K562 (cell line): ENCODE measurements around the gene ZNF558. TPM values are rescaled to one million over a fixed set of nuclear protein-coding genes. Genes with fewer than 3 reads are reported as not detected.
A peak's percentile ranks its signal among the peaks of the same experiment; 100 is the strongest.
"Not testable (repeated sequence)": the region's sequence is repeated elsewhere in the genome, so short reads cannot be mapped to it uniquely, and the experiment has no call there.

Source experiments
- ATAC-seq: fragments of 200-7000 bp; cut with Tn5 transposase; 3 replicates; pipeline ENCODE4 v1.9.1; 2020; ENCODE audit warnings: moderate library complexity
- BruUV-seq: library from RNA; stranded (reverse); fragments of 400-500 nt; replicated peaks from 2 replicates; lab custom pipeline; 2021; lab: Mats Ljungman, UMichigan
- CTCF ChIA-PET: fragments of 300-600 bp; formaldehyde crosslinking; extraction: SDS; loops from one replicate; lab custom pipeline; 2021; ENCODE audit warnings: low intra/inter-chr PET ratio; lab: Yijun Ruan, JAX
- POLR2A ChIA-PET: fragments of 300-600, 350-650 bp; sonication (Branson Sonifier 250); formaldehyde crosslinking; extraction: SDS; loops from one replicate; lab custom pipeline; 2021; ENCODE audit warnings: antibody characterized with exemption, inconsistent platforms; lab: Yijun Ruan, JAX
- DNase-seq, 4 experiments: peaks; one replicate each; pipeline versions ENCODE4 v3.0.0 to v3.0.0-alpha.2; 2011 to 2018; ENCODE audit warnings: low spot score in 3 of 4, mixed read lengths in 3 of 4; ENCODE audit errors: extremely low read depth in 1 of 4
- FAIRE-seq: peaks from 2 replicates; lab custom pipeline; 2011; peaks lifted over from hg19 to GRCh38; lab: Jason Lieb, UNC
- H2AFZ ChIP-seq: 2 replicates; pipeline ENCODE4 v1.6.0; 2011; ENCODE audit warnings: low read depth, low read length, control low read depth, inconsistent platforms
- H3K27ac ChIP-seq: fragments of 200-600 bp; 3 replicates; pipeline ENCODE4 v1.8.0; 2011; ENCODE audit warnings: low read depth, mild to moderate bottlenecking, control low read depth, inconsistent platforms, low read length, moderate library complexity, mixed read lengths; ENCODE audit errors: extremely low read depth
- H3K27me3 ChIP-seq, 2 experiments: fragments of 300-600 bp in 1 of 2; 2 replicates in 1 of 2; 3 replicates in 1 of 2; pipeline versions ENCODE4 v1.6.0 to v1.8.0; 2011; ENCODE audit warnings: inconsistent platforms in 2 of 2, low read length in 2 of 2, mild to moderate bottlenecking in 1 of 2, mixed read lengths in 1 of 2, moderate library complexity in 1 of 2; ENCODE audit not compliant: control insufficient read depth in 2 of 2, insufficient read depth in 2 of 2
- H3K36me3 ChIP-seq: fragments of 300-600 bp; 3 replicates; pipeline ENCODE4 v1.8.0; 2011; ENCODE audit warnings: mild to moderate bottlenecking, low read length, inconsistent platforms; ENCODE audit not compliant: control insufficient read depth, insufficient read depth
- H3K4me1 ChIP-seq, 2 experiments: fragments of 200-600 bp in 1 of 2; replicated peaks in 1 of 2; 2 replicates in 1 of 2; 3 replicates in 1 of 2; pipeline versions ENCODE4 v1.5.1 to v1.8.0; 2011; ENCODE audit warnings: inconsistent platforms in 2 of 2, low read length in 2 of 2, mild to moderate bottlenecking in 1 of 2, mixed read lengths in 1 of 2, moderate library complexity in 1 of 2; ENCODE audit not compliant: control insufficient read depth in 2 of 2, insufficient read depth in 2 of 2
- H3K4me2 ChIP-seq: 2 replicates; pipeline ENCODE4 v1.6.1; 2011; ENCODE audit warnings: low read length, control low read depth, inconsistent platforms, mixed read lengths; ENCODE audit not compliant: insufficient read depth
- H3K4me3 ChIP-seq: fragments of 200-600 bp; sonication (generic), shearing (Covaris generic); 2 replicates; pipeline ENCODE4 v1.5.1; 2016; ENCODE audit warnings: control low read depth, inconsistent platforms
- H3K79me2 ChIP-seq: fragments of 200-600 bp; 3 replicates; pipeline ENCODE4 v1.8.0; 2011; ENCODE audit warnings: low read length, inconsistent platforms; ENCODE audit not compliant: control insufficient read depth, insufficient read depth
- H3K9ac ChIP-seq, 2 experiments: 2 replicates each; pipeline versions ENCODE4 v1.6.0 to v1.6.1; 2011; ENCODE audit warnings: low read depth in 2 of 2, low read length in 2 of 2, control low read depth in 1 of 2, inconsistent platforms in 1 of 2, mild to moderate bottlenecking in 1 of 2, mixed read lengths in 1 of 2; ENCODE audit not compliant: insufficient read depth in 1 of 2
- H3K9me1 ChIP-seq: one replicate; pipeline ENCODE4 v1.6.0; 2011; ENCODE audit warnings: inconsistent platforms, mild to moderate bottlenecking, low read length, moderate library complexity; ENCODE audit not compliant: control insufficient read depth, insufficient read depth
- H3K9me3 ChIP-seq: replicated peaks from 2 replicates; pipeline ENCODE4 v1.5.1; 2011; ENCODE audit warnings: low read depth, low read length, inconsistent platforms; ENCODE audit not compliant: control insufficient read depth, insufficient read depth
- H4K20me1 ChIP-seq: replicated peaks from 2 replicates; pipeline ENCODE4 v1.6.1; 2011; ENCODE audit warnings: low read length, inconsistent platforms, mixed read lengths; ENCODE audit not compliant: control insufficient read depth, insufficient read depth
- ADNP ChIP-seq: fragments of 200-800 bp; sonication (Bioruptor generic); IDR thresholded peaks from 2 replicates; pipeline ENCODE4 v1.6.1; 2016; ENCODE audit warnings: missing genetic modification characterization, missing compliant biosample characterization
- ZNF175 ChIP-seq: fragments of 200-800 bp; sonication (Bioruptor generic); IDR thresholded peaks from 2 replicates; pipeline ENCODE4 v1.6.1; 2016; ENCODE audit warnings: low read depth, mild to moderate bottlenecking, missing genetic modification characterization, missing compliant biosample characterization
- WGBS: fragments of 100-300 bp; shearing (Covaris generic); methylation state at CpG from one replicate; pipeline ENCODE4 v1.1.6; 2016; ENCODE audit warnings: low coverage, mixed read lengths; ENCODE audit not compliant: insufficient coverage; ENCODE audit errors: missing lambda C conversion rate; 5-methylcytosine and 5-hydroxymethylcytosine counted together
- in situ Hi-C: fragments of 300-500 bp; cut with MboI; formaldehyde crosslinking; loops from 4 replicates; pipeline ENCODE4 v1.15.0; 2018; ENCODE audit warnings: inconsistent platforms, mixed read lengths
- intact Hi-C: fragments of 100-400 bp; cut with micrococcal nuclease; formaldehyde crosslinking; loops from 2 replicates; pipeline ENCODE4 v1.14.2; 2022
- polyA plus RNA-seq, 8 experiments: library from polyadenylated mRNA; depleted of rRNA in 4 of 8; stranded (reverse) in 5 of 8; unstranded in 3 of 8; fragments of >200 nt; fragmentation: Nextera tagmentation in 2 of 8; fragmentation: Illumina TruSeq in 1 of 8; extraction: Ambion mirVana in 2 of 8; extraction: Trizol in 1 of 8; gene quantifications; 2 replicates each; pipeline versions ENCODE4 v1.2.1 to v1.2.3, GENCODE V29; 2011 to 2014; ENCODE audit warnings: inconsistent platforms in 1 of 8, missing spikeins in 1 of 8
- total RNA-seq, 7 experiments: library from RNA; depleted of rRNA in 6 of 7; stranded (reverse); fragments of >200 nt in 6 of 7; fragmentation: Illumina TruSeq in 2 of 7; extraction: Trizol in 2 of 7; gene quantifications; 2 replicates each; pipeline versions ENCODE4 v1.2.1 to v1.2.3, GENCODE V29; 2011 to 2021; ENCODE audit warnings: low replicate concordance in 1 of 7
- TF ChIP-seq, protein P1 (sequence below): fragments of 250-450 bp; sonication (Bioruptor Pico); IDR thresholded peaks from 2 replicates; pipeline ENCODE4 v1.4.0; 2020; ENCODE audit warnings: borderline replicate concordance

The ZNF558 gene
- total and polyA plus RNA-seq, 9 of the 15 experiments (the other 6 are each of a cell fraction or from before 2014, with no cell fraction given): 5.4 to 47.6 (median 21.2) TPM

DNA sequence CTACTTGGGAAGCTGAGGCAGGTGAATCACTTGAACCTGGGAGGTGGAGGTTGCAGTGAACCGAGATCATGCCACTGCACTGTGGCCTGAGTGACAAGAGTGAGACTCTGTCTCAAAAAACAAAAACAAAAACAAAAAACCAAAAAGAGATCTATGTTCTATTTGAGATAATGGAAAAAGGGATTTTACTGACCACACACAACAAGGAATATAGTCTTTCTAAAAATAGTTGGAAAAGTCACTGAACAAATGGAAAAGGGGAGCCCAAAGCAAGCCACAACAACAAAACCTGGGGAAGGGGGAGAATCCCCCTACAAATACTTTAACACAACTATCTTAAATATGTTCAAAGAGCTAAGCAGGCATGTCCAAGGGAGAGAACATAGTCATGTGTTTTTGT, 37.3 kb downstream of the ZNF558 start:
- Histone ChIP-seq H3K9ac (no peak overlapping the region), H3K4me3 (no peak overlapping the region), H4K20me1 (no peaks in the 10 kb centered on the region), H3K4me1 (no peaks in the 10 kb centered on the region), H2AFZ (no peak overlapping the region), H3K4me2 (no peak overlapping the region), H3K36me3 (no peaks in the 10 kb centered on the region), H3K27me3 (no peaks in the 10 kb centered on the region), H3K9me3 (no peaks in the 10 kb centered on the region), H3K79me2 (no peaks in the 10 kb centered on the region), H3K9me1 (no peaks in the 10 kb centered on the region), H3K27ac (no peak overlapping the region)
- in situ Hi-C loops (loop anchor here (5.0 kb wide), 1 partner anchor 43 kb away; no protein-coding TSS in a partner anchor), intact Hi-C loops (no loop called here)
- no TSS peak for BruUV-seq
- ATAC-seq (no peak), FAIRE-seq (no peak), DNase-seq (no peak)
- 0% methylated on average over 1 of the region's 1 CpG for WGBS
- ChIA-PET CTCF (no interaction called here), POLR2A (no interaction called here)
- TF ChIP-seq ADNP (tag): no peak
- TF ChIP-seq, protein P1, sequence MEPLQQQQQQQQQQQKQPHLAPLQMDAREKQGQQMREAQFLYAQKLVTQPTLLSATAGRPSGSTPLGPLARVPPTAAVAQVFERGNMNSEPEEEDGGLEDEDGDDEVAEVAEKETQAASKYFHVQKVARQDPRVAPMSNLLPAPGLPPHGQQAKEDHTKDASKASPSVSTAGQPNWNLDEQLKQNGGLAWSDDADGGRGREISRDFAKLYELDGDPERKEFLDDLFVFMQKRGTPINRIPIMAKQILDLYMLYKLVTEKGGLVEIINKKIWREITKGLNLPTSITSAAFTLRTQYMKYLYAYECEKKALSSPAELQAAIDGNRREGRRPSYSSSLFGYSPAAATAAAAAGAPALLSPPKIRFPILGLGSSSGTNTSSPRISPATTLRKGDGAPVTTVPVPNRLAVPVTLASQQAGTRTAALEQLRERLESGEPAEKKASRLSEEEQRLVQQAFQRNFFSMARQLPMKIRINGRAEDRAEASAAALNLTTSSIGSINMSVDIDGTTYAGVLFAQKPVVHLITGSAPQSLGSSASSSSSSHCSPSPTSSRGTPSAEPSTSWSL: no peak
- peak; percentile 96 for TF ChIP-seq ZNF175

DNA sequence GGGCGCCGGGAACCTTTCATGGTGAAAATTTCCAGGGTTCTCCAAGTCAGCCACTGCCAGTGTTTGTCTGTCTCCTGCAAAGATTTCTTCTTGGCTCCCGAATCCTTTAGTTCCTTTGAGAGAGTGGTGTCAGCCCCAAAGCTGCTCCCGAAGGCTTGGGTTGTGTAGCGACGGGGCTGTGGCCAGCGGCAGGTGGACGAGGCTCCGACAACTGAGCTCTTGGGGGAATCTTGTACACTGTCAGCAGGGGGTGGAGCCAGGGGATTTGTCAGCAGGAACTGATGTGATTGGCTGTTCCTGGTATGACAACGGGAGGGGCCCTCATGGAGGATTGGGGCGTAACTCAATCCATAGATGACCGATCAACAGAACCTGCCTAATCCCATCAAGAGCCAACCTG, 58.5 kb downstream of the ZNF558 start:
- BruUV-seq, H3K9me1 ChIP-seq, H3K4me2 ChIP-seq, H4K20me1 ChIP-seq, H3K4me1 ChIP-seq, FAIRE-seq, ATAC-seq, H3K79me2 ChIP-seq, H3K4me3 ChIP-seq, H3K9ac ChIP-seq, intact Hi-C loops, CTCF ChIA-PET, H2AFZ ChIP-seq, H3K9me3 ChIP-seq, H3K27me3 ChIP-seq, DNase-seq, POLR2A ChIA-PET, H3K36me3 ChIP-seq, H3K27ac ChIP-seq: not testable (repeated sequence)
- in situ Hi-C loops: loop anchor here (25.0 kb wide), 1 partner anchor 314 kb away; the partner anchor contains the start of gene OR1M1
- 0% methylated on average over 3 of the region's 12 CpGs for WGBS

DNA sequence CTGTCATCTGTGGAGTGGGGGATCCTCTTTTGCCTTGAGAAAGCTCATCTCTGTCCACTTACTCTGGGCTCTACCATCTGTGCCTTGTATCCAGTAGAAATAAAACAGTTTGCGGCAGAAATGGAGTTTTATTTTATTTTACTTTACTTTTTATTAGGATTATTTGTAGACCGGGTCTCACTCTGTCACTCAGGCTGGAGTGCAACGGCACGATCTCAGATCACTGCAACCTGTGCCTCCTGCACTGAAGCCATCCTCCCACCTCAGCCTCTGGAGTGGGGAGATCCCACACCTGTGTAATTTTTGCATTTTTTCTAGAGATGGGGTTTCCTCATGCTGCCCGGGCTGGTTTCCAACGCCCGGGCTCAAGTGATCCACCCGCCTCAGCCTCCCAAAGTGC, 62.8 kb downstream of the ZNF558 start:
- H3K36me3 ChIP-seq, FAIRE-seq, CTCF ChIA-PET, H3K9ac ChIP-seq, H2AFZ ChIP-seq, DNase-seq, H3K79me2 ChIP-seq, H3K27me3 ChIP-seq, POLR2A ChIA-PET, H3K9me1 ChIP-seq, H3K27ac ChIP-seq, BruUV-seq, H4K20me1 ChIP-seq, H3K9me3 ChIP-seq, intact Hi-C loops, H3K4me2 ChIP-seq, H3K4me1 ChIP-seq, ATAC-seq, H3K4me3 ChIP-seq: not testable (repeated sequence)
- in situ Hi-C loops: loop anchor here (25.0 kb wide), 1 partner anchor 318 kb away; the partner anchor contains the start of gene OR1M1
- WGBS: 0% methylated on average over 3 of the region's 8 CpGs
